ENCODE results near the gene TFIP11.

- TF ChIP-seq EZH2 (IDR thresholded peaks at IDR 0.05): no peak
- TF ChIP-seq POLR2AphosphoS5 (IDR thresholded peaks at IDR 0.05; ENCODE audit: borderline replicate concordance, low read depth, low read length): no peak
Measured at GRCh38 chr22:26466196-26466595, 46.1 kb downstream of the TFIP11 start.

Data from SK-N-MC (cell line).